ENCODE results near the gene PRTFDC1. TPM values are rescaled to one million over a fixed set of nuclear protein-coding genes. Genes with fewer than 3 reads are reported as not detected.
A peak's percentile ranks its signal among the peaks of the same experiment; 100 is the strongest.

Gene PRTFDC1
- total RNA-seq, 1 donor from 2014 or later, result 9.1 TPM

- no peak for TF ChIP-seq EZH2 (IDR thresholded peaks at IDR 0.05; ENCODE audit: insufficient read depth, low read length)
- TF ChIP-seq, protein P1, sequence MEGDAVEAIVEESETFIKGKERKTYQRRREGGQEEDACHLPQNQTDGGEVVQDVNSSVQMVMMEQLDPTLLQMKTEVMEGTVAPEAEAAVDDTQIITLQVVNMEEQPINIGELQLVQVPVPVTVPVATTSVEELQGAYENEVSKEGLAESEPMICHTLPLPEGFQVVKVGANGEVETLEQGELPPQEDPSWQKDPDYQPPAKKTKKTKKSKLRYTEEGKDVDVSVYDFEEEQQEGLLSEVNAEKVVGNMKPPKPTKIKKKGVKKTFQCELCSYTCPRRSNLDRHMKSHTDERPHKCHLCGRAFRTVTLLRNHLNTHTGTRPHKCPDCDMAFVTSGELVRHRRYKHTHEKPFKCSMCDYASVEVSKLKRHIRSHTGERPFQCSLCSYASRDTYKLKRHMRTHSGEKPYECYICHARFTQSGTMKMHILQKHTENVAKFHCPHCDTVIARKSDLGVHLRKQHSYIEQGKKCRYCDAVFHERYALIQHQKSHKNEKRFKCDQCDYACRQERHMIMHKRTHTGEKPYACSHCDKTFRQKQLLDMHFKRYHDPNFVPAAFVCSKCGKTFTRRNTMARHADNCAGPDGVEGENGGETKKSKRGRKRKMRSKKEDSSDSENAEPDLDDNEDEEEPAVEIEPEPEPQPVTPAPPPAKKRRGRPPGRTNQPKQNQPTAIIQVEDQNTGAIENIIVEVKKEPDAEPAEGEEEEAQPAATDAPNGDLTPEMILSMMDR (IDR thresholded peaks at IDR 0.05; ENCODE audit: insufficient read depth, low read depth, low read length), result no peak
- FAIRE-seq (no peak), DNase-seq (ENCODE audit: low read depth) (no peak)
- no peak overlapping the region for H3K4me2 ChIP-seq (ENCODE audit: low read length)
- H4K20me1 ChIP-seq (ENCODE audit: insufficient read depth, low read length), result no peaks in the 10 kb centered on the region
- peaks cover 20% of the 10 kb centered on the region for H3K4me1 ChIP-seq (ENCODE audit: insufficient read depth, low read length)
- no peaks in the 10 kb centered on the region for H3K9me3 ChIP-seq (ENCODE audit: insufficient read depth, low read depth, low read length)
- H3K9ac ChIP-seq (ENCODE audit: low read length), result no peak overlapping the region
- no peaks in the 10 kb centered on the region for H3K27me3 ChIP-seq (ENCODE audit: insufficient read depth, low read length)
- H3K79me2 ChIP-seq (ENCODE audit: insufficient read depth, low read length), result no peaks in the 10 kb centered on the region
- Mint-ChIP-seq H3K27ac (ENCODE audit: unreplicated experiment) (no peak overlapping the region), H3K27me3 (ENCODE audit: low read depth, unreplicated experiment) (no peaks in the 10 kb centered on the region), H3K4me1 (ENCODE audit: low read depth, unreplicated experiment) (peaks cover 21% of the 10 kb centered on the region), H3K9me3 (ENCODE audit: unreplicated experiment) (no peaks in the 10 kb centered on the region), H3K4me3 (ENCODE audit: unreplicated experiment) (no peak overlapping the region), H3K36me3 (ENCODE audit: low read depth, unreplicated experiment) (peaks cover 3% of the 10 kb centered on the region)
- H3K4me3 ChIP-seq (ENCODE audit: insufficient read depth, low read depth, low read length), result no peak overlapping the region
- H3K27ac ChIP-seq (ENCODE audit: low read depth, low read length), result no peak overlapping the region
- no peak overlapping the region for H2AFZ ChIP-seq (ENCODE audit: low read depth, low read length)
- no peaks in the 10 kb centered on the region for H3K36me3 ChIP-seq (ENCODE audit: insufficient read depth, low read length)
Observed at GRCh38 chr10:24904824-24905223, 47.6 kb downstream of the PRTFDC1 start.

GRCh38 chr10:24902400-24902728 lies 50.0 kb downstream of the PRTFDC1 start:
- no peaks in the 10 kb centered on the region for H3K27me3 ChIP-seq (ENCODE audit: insufficient read depth, low read length)
- FAIRE-seq, result no peak
- no peak overlapping the region for H3K4me3 ChIP-seq (ENCODE audit: insufficient read depth, low read depth, low read length)
- Mint-ChIP-seq H3K9me3 (ENCODE audit: unreplicated experiment) (peaks cover 2% of the 10 kb centered on the region), H3K4me1 (ENCODE audit: low read depth, unreplicated experiment) (peaks cover 26% of the 10 kb centered on the region), H3K36me3 (ENCODE audit: low read depth, unreplicated experiment) (peaks cover 3% of the 10 kb centered on the region), H3K4me3 (ENCODE audit: unreplicated experiment) (no peak overlapping the region), H3K27me3 (ENCODE audit: low read depth, unreplicated experiment) (no peaks in the 10 kb centered on the region), H3K27ac (ENCODE audit: unreplicated experiment) (peak overlapping the region; percentile 31)
- no peak overlapping the region for H3K9ac ChIP-seq (ENCODE audit: low read length)
- no peak for DNase-seq (ENCODE audit: low read depth)
- H3K79me2 ChIP-seq (ENCODE audit: insufficient read depth, low read length), result no peaks in the 10 kb centered on the region
- peaks cover 21% of the 10 kb centered on the region for H3K4me1 ChIP-seq (ENCODE audit: insufficient read depth, low read length)
- H3K4me2 ChIP-seq (ENCODE audit: low read length), result peak overlapping the region; percentile 73
- H3K36me3 ChIP-seq (ENCODE audit: insufficient read depth, low read length), result no peaks in the 10 kb centered on the region
- H3K27ac ChIP-seq (ENCODE audit: low read depth, low read length), result peak overlapping the region; percentile 49
- H4K20me1 ChIP-seq (ENCODE audit: insufficient read depth, low read length), result no peaks in the 10 kb centered on the region
- H2AFZ ChIP-seq (ENCODE audit: low read depth, low read length), result no peak overlapping the region
- H3K9me3 ChIP-seq (ENCODE audit: insufficient read depth, low read depth, low read length), result no peaks in the 10 kb centered on the region
- TF ChIP-seq EZH2 (IDR thresholded peaks at IDR 0.05; ENCODE audit: insufficient read depth, low read length), result no peak
- TF ChIP-seq, protein P1 (IDR thresholded peaks at IDR 0.05; ENCODE audit: insufficient read depth, low read depth, low read length), result no peak

DNA sequence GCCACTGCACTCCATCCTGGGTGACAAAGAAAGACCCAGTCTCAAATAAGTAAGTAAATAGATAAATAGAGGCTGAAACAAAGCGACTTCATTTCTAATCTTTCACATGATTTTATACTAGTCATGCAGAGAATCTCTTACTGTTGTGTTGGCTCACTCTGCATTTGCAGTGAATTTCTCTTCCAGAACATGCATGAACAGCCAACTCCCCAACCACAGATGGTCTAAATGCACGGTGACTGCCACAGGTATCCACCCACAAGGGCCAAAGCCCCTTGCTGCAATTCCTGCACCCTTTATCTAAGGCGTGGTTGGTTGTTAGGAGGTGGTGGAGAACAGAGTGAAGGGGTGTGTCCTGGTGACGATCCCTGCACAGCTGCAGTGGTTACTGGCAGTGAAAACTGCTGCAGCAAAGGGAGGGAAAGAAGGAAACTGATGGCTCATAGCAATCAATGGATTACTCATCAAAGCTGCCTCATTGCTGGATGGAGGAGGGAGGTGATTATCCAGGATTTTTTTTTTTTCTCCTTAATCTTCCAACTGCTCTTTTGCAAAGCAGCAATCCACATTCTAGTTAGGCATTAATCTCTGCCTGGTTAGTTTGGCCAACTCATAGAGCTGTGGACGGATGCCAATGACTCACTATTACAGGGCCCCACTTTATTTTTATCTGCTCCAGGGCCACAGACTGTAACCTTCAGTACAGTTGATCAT lies 50.6 kb downstream of the PRTFDC1 start:
- Histone ChIP-seq H3K36me3 (ENCODE audit: insufficient read depth, low read length) (no peaks in the 10 kb centered on the region), H2AFZ (ENCODE audit: low read depth, low read length) (no peak overlapping the region), H3K79me2 (ENCODE audit: insufficient read depth, low read length) (no peaks in the 10 kb centered on the region), H3K9ac (ENCODE audit: low read length) (no peak overlapping the region), H3K9me3 (ENCODE audit: insufficient read depth, low read depth, low read length) (no peaks in the 10 kb centered on the region), H3K27me3 (ENCODE audit: insufficient read depth, low read length) (no peaks in the 10 kb centered on the region), H3K27ac (ENCODE audit: low read depth, low read length) (peak overlapping the region; percentile 49), H3K4me3 (ENCODE audit: insufficient read depth, low read depth, low read length) (peak overlapping the region; percentile 6), H3K4me1 (ENCODE audit: insufficient read depth, low read length) (peaks cover 26% of the 10 kb centered on the region), H4K20me1 (ENCODE audit: insufficient read depth, low read length) (no peaks in the 10 kb centered on the region), H3K4me2 (ENCODE audit: low read length) (peak overlapping the region; percentile 73)
- peak overlapping the region; percentile 43 for H3K4me3 Mint-ChIP-seq (ENCODE audit: unreplicated experiment)
- no peaks in the 10 kb centered on the region for H3K27me3 Mint-ChIP-seq (ENCODE audit: low read depth, unreplicated experiment)
- FAIRE-seq (peak; percentile 92), DNase-seq (ENCODE audit: low read depth) (peak; percentile 98)
- H3K9me3 Mint-ChIP-seq (ENCODE audit: unreplicated experiment), result peaks cover 2% of the 10 kb centered on the region
- H3K27ac Mint-ChIP-seq (ENCODE audit: unreplicated experiment), result peak overlapping the region; percentile 67
- no peak for TF ChIP-seq EZH2 (IDR thresholded peaks at IDR 0.05; ENCODE audit: insufficient read depth, low read length)
- TF ChIP-seq, protein P1 (IDR thresholded peaks at IDR 0.05; ENCODE audit: insufficient read depth, low read depth, low read length), result no peak
- H3K36me3 Mint-ChIP-seq (ENCODE audit: low read depth, unreplicated experiment), result peaks cover 3% of the 10 kb centered on the region
- H3K4me1 Mint-ChIP-seq (ENCODE audit: low read depth, unreplicated experiment), result peaks cover 30% of the 10 kb centered on the region
